HepG2 (cell line): ENCODE data around the gene UBE3A. TPM values are rescaled to one million over a fixed set of nuclear protein-coding genes. Genes with fewer than 3 reads are reported as not detected.

Experiments
- ATAC-seq: fragments of 200-7000 bp; cut with Tn5 transposase; 3 replicates; pipeline ENCODE4 v1.9.1; 2020; ENCODE audit warnings: mild to moderate bottlenecking, moderate library complexity
- BruUV-seq: library from RNA; stranded (reverse); fragments of 400-500 nt; replicated peaks from 2 replicates; lab custom pipeline; 2021; lab: Mats Ljungman, UMichigan
- CTCF ChIA-PET: fragments of 300-600 bp; formaldehyde crosslinking; extraction: SDS; loops from one replicate; lab custom pipeline; 2021; ENCODE audit warnings: low total read pairs, inconsistent platforms, low intra/inter-chr PET ratio; lab: Yijun Ruan, JAX
- POLR2A ChIA-PET: fragments of 350-600 bp; sonication (Branson Sonifier 250); formaldehyde crosslinking; loops from one replicate; lab custom pipeline; 2020; ENCODE audit warnings: antibody characterized with exemption, inconsistent platforms; lab: Yijun Ruan, JAX
- DNase-seq: peaks from one replicate; pipeline ENCODE4 v3.0.0-alpha.2; 2015; ENCODE audit warnings: low spot score
- FAIRE-seq: peaks from 3 replicates; lab custom pipeline; 2011; peaks lifted over from hg19 to GRCh38; lab: Jason Lieb, UNC
- H2AFZ ChIP-seq: one replicate; pipeline ENCODE4 v1.6.1; 2011; ENCODE audit warnings: low read length, inconsistent platforms
- H3K27ac ChIP-seq: fragments of 300-600 bp; 3 replicates; pipeline ENCODE4 v1.8.0; 2011; ENCODE audit warnings: mixed run types, mild to moderate bottlenecking, mixed read lengths, low read length, inconsistent platforms; ENCODE audit not compliant: insufficient read depth; ENCODE audit errors: extremely low read length
- H3K27me3 ChIP-seq, 2 experiments: fragments of 200-600 bp in 1 of 2; 2 replicates in 1 of 2; 3 replicates in 1 of 2; pipeline versions ENCODE4 v1.6.0 to v1.8.0; 2011; ENCODE audit warnings: low read length in 2 of 2, mild to moderate bottlenecking in 2 of 2, moderate library complexity in 2 of 2, inconsistent platforms in 1 of 2; ENCODE audit not compliant: insufficient read depth in 2 of 2, control insufficient read depth in 1 of 2
- H3K36me3 ChIP-seq, 2 experiments: fragments of 200-600 bp in 1 of 2; replicated peaks in 1 of 2; 2 replicates in 1 of 2; 3 replicates in 1 of 2; pipeline versions ENCODE4 v1.5.1 to v1.8.0; 2011; ENCODE audit warnings: low read length in 2 of 2, inconsistent platforms in 1 of 2; ENCODE audit not compliant: insufficient read depth in 2 of 2, control insufficient read depth in 1 of 2
- H3K4me1 ChIP-seq: 2 replicates; pipeline ENCODE4 v1.5.1; 2012; ENCODE audit warnings: low read length, inconsistent platforms; ENCODE audit not compliant: insufficient read depth
- H3K4me2 ChIP-seq: 2 replicates; pipeline ENCODE4 v1.6.0; 2011; ENCODE audit warnings: low read depth, low read length, inconsistent platforms
- H3K4me3 ChIP-seq, 3 experiments: fragments of 200-600 bp in 1 of 3; sonication (generic), shearing (Covaris generic) in 1 of 3; replicated peaks in 1 of 3; 2 replicates each; pipeline ENCODE4 v1.5.1; 2011 to 2016; ENCODE audit warnings: low read length in 3 of 3, inconsistent platforms in 2 of 3, low read depth in 2 of 3, mild to moderate bottlenecking in 2 of 3, control low read depth in 1 of 3, mixed read lengths in 1 of 3; ENCODE audit not compliant: insufficient read depth in 1 of 3
- H3K79me2 ChIP-seq: one replicate; pipeline ENCODE4 v1.6.1; 2011; ENCODE audit warnings: low read length, inconsistent platforms; ENCODE audit not compliant: insufficient read depth
- H3K9ac ChIP-seq: 2 replicates; pipeline ENCODE4 v1.6.0; 2011; ENCODE audit warnings: mild to moderate bottlenecking, low read depth, low read length, inconsistent platforms; ENCODE audit not compliant: insufficient read depth
- H3K9me3 ChIP-seq: 2 replicates; pipeline ENCODE4 v1.5.1; 2012; ENCODE audit warnings: mild to moderate bottlenecking, low read length
- H4K20me1 ChIP-seq: 2 replicates; pipeline ENCODE4 v1.6.0; 2011; ENCODE audit warnings: inconsistent platforms, mild to moderate bottlenecking, low read length, moderate library complexity; ENCODE audit not compliant: insufficient read depth
- CEBPZ ChIP-seq: IDR thresholded peaks from 2 replicates; pipeline ENCODE4 v1.6.1; 2012; ENCODE audit warnings: low read length, improper control_type of control experiment
- ELF3 ChIP-seq: IDR thresholded peaks from 2 replicates; pipeline ENCODE4 v1.6.1; 2016; ENCODE audit warnings: missing genetic modification reagents, missing compliant biosample characterization
- HINFP ChIP-seq: sonication (generic); formaldehyde crosslinking; IDR thresholded peaks from 2 replicates; pipeline ENCODE4 v1.4.0; 2020; ENCODE audit warnings: low read depth, mild to moderate bottlenecking, missing genetic modification reagents
- IRF9 ChIP-seq: sonication (generic); formaldehyde crosslinking; IDR thresholded peaks from 2 replicates; pipeline ENCODE4 v1.8.0; 2022; ENCODE audit warnings: missing genetic modification reagents, mild to moderate bottlenecking, borderline replicate concordance
- MXD3 ChIP-seq: IDR thresholded peaks from 2 replicates; pipeline ENCODE4 v1.6.1; 2016; ENCODE audit warnings: mild to moderate bottlenecking, missing biosample characterization, missing genetic modification reagents
- POLR2G ChIP-seq: fragments of 200-400 bp; formaldehyde crosslinking; IDR thresholded peaks from 2 replicates; pipeline ENCODE4 v1.6.1; 2018; ENCODE audit warnings: mild to moderate bottlenecking, low read depth, low read length, moderate library complexity
- U2AF1 ChIP-seq: fragments of 200-400 bp; formaldehyde crosslinking; optimal IDR thresholded peaks from 2 replicates; pipeline ENCODE3; 2017; ENCODE audit warnings: mild to moderate bottlenecking, low read depth, low read length
- ZNF160 ChIP-seq: sonication (generic); formaldehyde crosslinking; IDR thresholded peaks from 2 replicates; pipeline ENCODE4 v1.8.0; 2022; ENCODE audit warnings: mild to moderate bottlenecking, inconsistent platforms, missing genetic modification reagents
- ZNF205 ChIP-seq: IDR thresholded peaks from 2 replicates; pipeline ENCODE4 v1.6.1; 2018; ENCODE audit warnings: missing biosample characterization, missing genetic modification reagents
- ZNF318 ChIP-seq: sonication (generic); formaldehyde crosslinking; IDR thresholded peaks from 2 replicates; pipeline ENCODE4 v1.4.0; 2020; ENCODE audit warnings: mild to moderate bottlenecking, missing genetic modification reagents
- WGBS: methylation state at CpG from one replicate; pipeline ENCODE4 v1.1.6; 2017; ENCODE audit warnings: low lambda C conversion rate; 5-methylcytosine and 5-hydroxymethylcytosine counted together
- in situ Hi-C: cut with HindIII; loops from 2 replicates; pipeline ENCODE4 v1.10.0; 2017; ENCODE audit warnings: low pct_unique_long_range_greater_than_20kb; ENCODE audit not compliant: extremely low pct_ligation_motif_present
- intact Hi-C: fragments of 100-400 bp; cut with micrococcal nuclease; formaldehyde crosslinking; loops from one replicate; pipeline ENCODE4 v1.10.0; 2022; ENCODE audit not compliant: unreplicated experiment
- polyA plus RNA-seq, 8 experiments: library from polyadenylated mRNA; depleted of rRNA in 3 of 8; stranded (reverse) in 7 of 8; unstranded in 1 of 8; fragments of >200 nt; fragmentation: Illumina TruSeq in 4 of 8; extraction: Trizol in 4 of 8; gene quantifications; 2 replicates each; pipeline versions ENCODE4 v1.2.1 to v1.2.3, GENCODE V29; 2011 to 2016; ENCODE audit warnings: low read depth in 4 of 8, missing spikeins in 1 of 8, mixed read lengths in 1 of 8; ENCODE audit not compliant: insufficient read depth in 1 of 8
- total RNA-seq, 5 experiments: library from RNA; depleted of rRNA; stranded (reverse); fragments of >200 nt; fragmentation: Illumina TruSeq; extraction: Trizol; gene quantifications; 2 replicates each; pipeline ENCODE4 v1.2.3, GENCODE V29; 2016; ENCODE audit warnings: low read depth in 1 of 5

UBE3A gene
- total and polyA plus RNA-seq, 2 of the 13 experiments (the other 11 are each of a cell fraction or from before 2014, with no cell fraction given), result 17.3 to 80.5 TPM

GRCh38 chr15:25403771-25404170 lies 35.1 kb downstream of the UBE3A start:
- Histone ChIP-seq H3K4me3 (no peak overlapping the region), H3K36me3 (peaks cover 3 to 42% of the 10 kb centered on the region in 2 experiments; a peak in 4 of 5 replicates), H3K27me3 (no peaks in the 10 kb centered on the region), H3K9ac (no peak overlapping the region), H2AFZ (no peak overlapping the region), H3K27ac (no peak overlapping the region), H4K20me1 (peaks cover 6% of the 10 kb centered on the region; the same call in 1 of the 2 replicates), H3K4me2 (no peak overlapping the region), H3K9me3 (no peaks in the 10 kb centered on the region), H3K4me1 (peaks cover 4% of the 10 kb centered on the region; the same call in 1 of the 2 replicates), H3K79me2 (peaks cover 27% of the 10 kb centered on the region)
- intact Hi-C loops (no loop called here), in situ Hi-C loops (no loop called here)
- DNase-seq (no peak), FAIRE-seq (no peak), ATAC-seq (no peak)
- 97% methylated on average over 2 of the region's 2 CpGs for WGBS
- POLR2A ChIA-PET, result no interaction called here
- TF ChIP-seq ZNF318 (no peak), ZNF205 (CRISPR knock-in tag) (no peak), ELF3 (CRISPR knock-in tag) (no peak), ZNF160 (CRISPR knock-in tag) (no peak), MXD3 (no peak), IRF9 (CRISPR knock-in tag) (no peak), U2AF1 (no peak), CEBPZ (no peak), HINFP (CRISPR knock-in tag) (no peak), POLR2G (no peak)
- BruUV-seq, result no TSS peak
- CTCF ChIA-PET, result no interaction called here
